IMR-90 (cell line): ENCODE data around the gene MEIS2.

Experiments
- MXI1 ChIP-seq: IDR thresholded peaks from 2 replicates; pipeline ENCODE4 v1.6.1; 2012; ENCODE audit warnings: low read depth, mild to moderate bottlenecking, low read length, moderate library complexity, borderline replicate concordance
- POLR2A ChIP-seq: IDR thresholded peaks from 2 replicates; pipeline ENCODE4 v1.6.1; 2012; ENCODE audit warnings: mild to moderate bottlenecking, low read depth, low read length
- RAD21 ChIP-seq: IDR thresholded peaks from 2 replicates; pipeline ENCODE4 v1.6.1; 2012; ENCODE audit warnings: low read length, improper control_type of control experiment
- RCOR1 ChIP-seq: IDR thresholded peaks from 2 replicates; pipeline ENCODE4 v1.6.1; 2012; ENCODE audit warnings: mild to moderate bottlenecking, low read length, improper control_type of control experiment; ENCODE audit not compliant: insufficient replicate concordance
- SMC3 ChIP-seq: fragments of 150-350 bp; IDR thresholded peaks from 2 replicates; pipeline ENCODE4 v1.6.1; 2016; ENCODE audit warnings: low read depth, mild to moderate bottlenecking, antibody characterized with exemption, low read length, moderate library complexity
- USF2 ChIP-seq: fragments of 150-350 bp; IDR thresholded peaks from 2 replicates; pipeline ENCODE4 v1.6.1; 2017; ENCODE audit warnings: mild to moderate bottlenecking, antibody characterized with exemption, low read length, low read depth
- TF ChIP-seq, protein P1 (sequence below): conservative IDR thresholded peaks from 2 replicates; pipeline ENCODE4 v1.5.1; 2012; ENCODE audit warnings: mild to moderate bottlenecking, low read depth, low read length, improper control_type of control experiment

- no peak for TF ChIP-seq MXI1
- TF ChIP-seq POLR2A, result no peak
- no peak for TF ChIP-seq USF2
- TF ChIP-seq RAD21, result no peak
- TF ChIP-seq SMC3, result no peak
- TF ChIP-seq, protein P1, sequence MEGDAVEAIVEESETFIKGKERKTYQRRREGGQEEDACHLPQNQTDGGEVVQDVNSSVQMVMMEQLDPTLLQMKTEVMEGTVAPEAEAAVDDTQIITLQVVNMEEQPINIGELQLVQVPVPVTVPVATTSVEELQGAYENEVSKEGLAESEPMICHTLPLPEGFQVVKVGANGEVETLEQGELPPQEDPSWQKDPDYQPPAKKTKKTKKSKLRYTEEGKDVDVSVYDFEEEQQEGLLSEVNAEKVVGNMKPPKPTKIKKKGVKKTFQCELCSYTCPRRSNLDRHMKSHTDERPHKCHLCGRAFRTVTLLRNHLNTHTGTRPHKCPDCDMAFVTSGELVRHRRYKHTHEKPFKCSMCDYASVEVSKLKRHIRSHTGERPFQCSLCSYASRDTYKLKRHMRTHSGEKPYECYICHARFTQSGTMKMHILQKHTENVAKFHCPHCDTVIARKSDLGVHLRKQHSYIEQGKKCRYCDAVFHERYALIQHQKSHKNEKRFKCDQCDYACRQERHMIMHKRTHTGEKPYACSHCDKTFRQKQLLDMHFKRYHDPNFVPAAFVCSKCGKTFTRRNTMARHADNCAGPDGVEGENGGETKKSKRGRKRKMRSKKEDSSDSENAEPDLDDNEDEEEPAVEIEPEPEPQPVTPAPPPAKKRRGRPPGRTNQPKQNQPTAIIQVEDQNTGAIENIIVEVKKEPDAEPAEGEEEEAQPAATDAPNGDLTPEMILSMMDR, result no peak
- TF ChIP-seq RCOR1, result no peak
These were observed 4.2 kb upstream of the MEIS2 start for GRCh38 chr15:37104424-37104981.
